Activated CD4-positive, CD25-positive, alpha-beta regulatory T cell treated with anti-CD3 and anti-CD28 coated beads, Interleukin-2, amount 50 U/mL, for 16 hours (primary cell): Measurements from ENCODE around the gene ST3GAL6.
"Not testable (repeated sequence)": the region's sequence is repeated elsewhere in the genome, so short reads cannot be mapped to it uniquely, and the experiment has no call there.

Experiments used
- DNase-seq: peaks from one replicate; pipeline ENCODE4 v3.0.0-alpha.2; 2020; ENCODE audit warnings: low read depth, low spot score

ST3GAL6 gene

GRCh38 chr3:98801043-98801747, 38.1 kb downstream of the ST3GAL6 start:
- DNase-seq: no peak

- DNase-seq: no peak
Observed at GRCh38 chr3:98805571-98805970, 42.4 kb downstream of the ST3GAL6 start.

GRCh38 chr3:98806521-98806920, 43.4 kb downstream of the ST3GAL6 start:
- no peak for DNase-seq

GRCh38 chr3:98807011-98807410, 43.9 kb downstream of the ST3GAL6 start:
- no peak for DNase-seq

GRCh38 chr3:98807561-98807960, 44.4 kb downstream of the ST3GAL6 start:
- DNase-seq: no peak

GRCh38 chr3:98808071-98808470, 44.9 kb downstream of the ST3GAL6 start:
- no peak for DNase-seq

- no peak for DNase-seq
Observed at GRCh38 chr3:98809557-98809956, 46.4 kb downstream of the ST3GAL6 start.

GRCh38 chr3:98811048-98811447, 47.9 kb downstream of the ST3GAL6 start:
- no peak for DNase-seq

GRCh38 chr3:98812851-98813374, 49.8 kb downstream of the ST3GAL6 start:
- DNase-seq: no peak

- DNase-seq: no peak
Observed at GRCh38 chr3:98814817-98815420, 51.8 kb downstream of the ST3GAL6 start.

GRCh38 chr3:98817547-98818041, 54.5 kb downstream of the ST3GAL6 start:
- no peak for DNase-seq

GRCh38 chr3:98821063-98821462, 57.9 kb downstream of the ST3GAL6 start:
- no peak for DNase-seq

- DNase-seq: no peak
Observed at GRCh38 chr3:98823791-98824190, 60.7 kb downstream of the ST3GAL6 start.

GRCh38 chr3:98824256-98824655, 61.1 kb downstream of the ST3GAL6 start:
- no peak for DNase-seq

GRCh38 chr3:98826126-98826525, 63.0 kb downstream of the ST3GAL6 start:
- no peak for DNase-seq

GRCh38 chr3:98827221-98827920, 64.2 kb downstream of the ST3GAL6 start:
- DNase-seq: no peak

- no peak for DNase-seq
Observed at GRCh38 chr3:98829246-98829832, 66.2 kb downstream of the ST3GAL6 start.

GRCh38 chr3:98831060-98831459, 67.9 kb downstream of the ST3GAL6 start:
- DNase-seq: not testable (repeated sequence)

- no peak for DNase-seq
Observed at GRCh38 chr3:98839846-98840245, 76.7 kb downstream of the ST3GAL6 start.

- DNase-seq: no peak
Observed at GRCh38 chr3:98843266-98843959, 80.3 kb downstream of the ST3GAL6 start.
